Osteoblast (primary cell): ENCODE results near the gene GP1BA. TPM values are rescaled to one million over a fixed set of nuclear protein-coding genes. Genes with fewer than 3 reads are reported as not detected.

Experiments used
- DNase-seq: peaks from one replicate; pipeline ENCODE4 v3.0.0; 2011; ENCODE audit warnings: low spot score, mixed read lengths; ENCODE audit not compliant: insufficient read length; ENCODE audit errors: missing footprints
- H2AFZ ChIP-seq: 2 replicates; pipeline ENCODE4 v1.6.0; 2011; ENCODE audit warnings: mild to moderate bottlenecking, low read length
- H3K27ac ChIP-seq: 2 replicates; pipeline ENCODE4 v1.5.1; 2011; ENCODE audit warnings: mild to moderate bottlenecking, low read depth, low read length, moderate library complexity
- H3K27me3 ChIP-seq: 2 replicates; pipeline ENCODE4 v1.6.0; 2012; ENCODE audit warnings: mild to moderate bottlenecking, control low read depth, inconsistent platforms, low read length, moderate library complexity; ENCODE audit not compliant: insufficient read depth
- H3K36me3 ChIP-seq: 2 replicates; pipeline ENCODE4 v1.5.1; 2011; ENCODE audit warnings: mild to moderate bottlenecking, low read length, control low read depth, moderate library complexity; ENCODE audit not compliant: insufficient read depth
- H3K4me1 ChIP-seq: 2 replicates; pipeline ENCODE4 v1.5.1; 2011; ENCODE audit warnings: mild to moderate bottlenecking, low read length, control low read depth, moderate library complexity; ENCODE audit not compliant: insufficient read depth
- H3K4me2 ChIP-seq: 2 replicates; pipeline ENCODE4 v1.6.0; 2011; ENCODE audit warnings: mild to moderate bottlenecking, low read length; ENCODE audit not compliant: insufficient read depth
- H3K4me3 ChIP-seq: fragments of 200-600 bp; sonication (generic); 3 replicates; pipeline ENCODE4 v1.5.1; 2012; ENCODE audit warnings: mild to moderate bottlenecking, low read length, inconsistent platforms; ENCODE audit not compliant: insufficient read depth
- H3K79me2 ChIP-seq: 2 replicates; pipeline ENCODE4 v1.6.0; 2012; ENCODE audit warnings: mild to moderate bottlenecking, low read length, control low read depth, inconsistent platforms; ENCODE audit not compliant: insufficient read depth
- H3K9me3 ChIP-seq: 2 replicates; pipeline ENCODE4 v1.5.1; 2011; ENCODE audit warnings: low read depth, low read length, control low read depth
- H4K20me1 ChIP-seq: 2 replicates; pipeline ENCODE4 v1.6.0; 2012; ENCODE audit warnings: mild to moderate bottlenecking, low read length, control low read depth; ENCODE audit not compliant: insufficient read depth
- CTCF ChIP-seq: IDR thresholded peaks from 2 replicates; pipeline ENCODE4 v1.5.1; 2011; ENCODE audit warnings: mild to moderate bottlenecking, low read depth, low read length, moderate library complexity; ENCODE audit errors: extremely low read depth
- total RNA-seq: library from RNA; depleted of rRNA; stranded (reverse); fragments of >200 nt; gene quantifications from 2 replicates; pipeline ENCODE4 v1.2.3, GENCODE V29; 2012

Gene GP1BA
- total RNA-seq, 1 donor, result not detected

DNA sequence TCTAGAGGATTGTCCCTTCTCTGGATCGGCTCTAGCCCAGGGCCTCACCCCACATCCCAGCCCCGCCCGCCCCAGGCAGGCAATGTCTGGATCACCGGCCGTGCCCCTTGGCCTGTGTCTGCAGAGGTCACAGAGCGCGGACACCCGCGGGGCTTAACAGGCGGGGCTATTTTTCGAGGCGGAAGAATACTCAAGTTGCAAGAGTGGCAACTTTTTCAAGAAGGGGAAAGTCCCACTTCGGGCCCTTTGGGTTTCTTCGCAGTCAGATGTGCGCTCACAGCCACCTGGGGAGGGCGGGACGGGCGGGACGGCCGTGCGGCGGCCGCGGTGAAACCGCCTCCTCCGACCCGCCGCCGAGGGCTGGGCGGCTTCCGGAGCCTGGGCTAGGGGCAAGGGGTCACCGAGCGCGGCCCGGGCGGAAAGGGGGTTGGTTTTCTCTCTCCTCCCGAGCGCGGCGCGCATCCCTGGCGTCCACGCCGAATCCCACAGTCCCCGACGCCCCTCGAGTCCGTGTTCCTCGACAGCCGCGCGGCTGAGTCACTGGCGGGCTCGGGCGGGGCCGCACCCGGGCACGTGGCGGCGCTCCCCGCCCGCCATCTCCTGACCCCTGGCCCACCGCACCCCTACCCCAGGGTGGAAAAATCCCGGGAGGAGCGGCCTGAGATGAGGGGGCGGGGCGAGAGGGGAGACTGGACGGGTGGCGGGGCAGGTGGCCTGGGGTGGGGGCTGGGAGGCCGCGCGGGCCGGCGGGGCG is 17.4 kb downstream of the GP1BA start:
- peaks cover 34% of the 10 kb centered on the region for H4K20me1 ChIP-seq
- no peaks in the 10 kb centered on the region for H3K9me3 ChIP-seq
- no peak for TF ChIP-seq CTCF
- no peaks in the 10 kb centered on the region for H3K27me3 ChIP-seq
- H3K79me2 ChIP-seq, result peaks cover 38% of the 10 kb centered on the region
- H3K4me1 ChIP-seq, result peaks cover 54% of the 10 kb centered on the region
- H3K27ac ChIP-seq, result peak overlapping the region; percentile 72
- peak overlapping the region; percentile 96 for H3K4me3 ChIP-seq
- H2AFZ ChIP-seq, result peak overlapping the region; percentile 84
- peaks cover 23% of the 10 kb centered on the region for H3K36me3 ChIP-seq
- H3K4me2 ChIP-seq, result peak overlapping the region; percentile 97
- peak; percentile 94 for DNase-seq

- no peaks in the 10 kb centered on the region for H3K9me3 ChIP-seq
- H2AFZ ChIP-seq, result peak overlapping the region; percentile 68
- H3K36me3 ChIP-seq, result peaks cover 17% of the 10 kb centered on the region
- H3K4me3 ChIP-seq, result peak overlapping the region; percentile 96
- H3K4me2 ChIP-seq, result peak overlapping the region; percentile 68
- no peak for TF ChIP-seq CTCF
- H3K79me2 ChIP-seq, result peaks cover 31% of the 10 kb centered on the region
- peaks cover 47% of the 10 kb centered on the region for H3K4me1 ChIP-seq
- H3K27me3 ChIP-seq, result no peaks in the 10 kb centered on the region
- DNase-seq, result peak; percentile 94
- peak overlapping the region; percentile 17 for H3K27ac ChIP-seq
- peaks cover 27% of the 10 kb centered on the region for H4K20me1 ChIP-seq
Measured at GRCh38 chr17:4950075-4950745, 18.1 kb downstream of the GP1BA start.

DNA sequence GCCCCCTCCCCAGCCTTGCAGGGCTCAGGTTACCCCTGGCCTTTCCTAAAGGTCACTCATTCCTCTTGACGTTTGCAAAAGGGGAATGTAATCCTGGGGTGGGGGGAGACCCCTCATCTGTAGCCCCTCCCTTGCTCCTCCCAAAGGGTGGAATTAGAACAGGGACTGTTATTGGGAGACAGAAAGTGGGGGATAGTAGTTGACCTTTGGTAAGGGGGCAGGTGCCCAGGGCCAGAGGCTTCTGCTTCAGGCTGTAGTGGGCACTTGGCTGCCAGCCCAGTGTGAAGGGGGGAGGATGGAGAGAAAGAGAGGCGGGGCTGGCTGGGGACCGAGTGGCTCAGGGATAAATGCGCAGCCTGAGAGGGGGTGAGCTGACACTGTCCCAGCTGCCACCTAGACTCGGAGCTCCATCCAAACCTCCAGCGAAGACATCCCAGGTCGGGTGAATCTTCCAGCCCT is 18.7 kb downstream of the GP1BA start, which contains the start of gene ENO3:
Gene ENO3, plus strand, starts transcription at position 374 of the 459 bp plus-strand sequence. CDS start 711 bp downstream, outside the sequence.
- H4K20me1 ChIP-seq, result peaks cover 21% of the 10 kb centered on the region
- H3K36me3 ChIP-seq, result peaks cover 12% of the 10 kb centered on the region
- no peak for TF ChIP-seq CTCF
- H3K4me2 ChIP-seq, result peak within 1 kb of the TSS; percentile 68
- H3K9me3 ChIP-seq, result no peaks in the 10 kb centered on the region
- H3K27me3 ChIP-seq, result no peaks in the 10 kb centered on the region
- DNase-seq, result peak; percentile 58
- H3K79me2 ChIP-seq, result peaks cover 25% of the 10 kb centered on the region
- H3K4me3 ChIP-seq, result peak within 1 kb of the TSS; percentile 96
- H3K4me1 ChIP-seq, result peaks cover 41% of the 10 kb centered on the region
- peak within 1 kb of the TSS; percentile 17 for H3K27ac ChIP-seq
- peak within 1 kb of the TSS; percentile 68 for H2AFZ ChIP-seq

DNA sequence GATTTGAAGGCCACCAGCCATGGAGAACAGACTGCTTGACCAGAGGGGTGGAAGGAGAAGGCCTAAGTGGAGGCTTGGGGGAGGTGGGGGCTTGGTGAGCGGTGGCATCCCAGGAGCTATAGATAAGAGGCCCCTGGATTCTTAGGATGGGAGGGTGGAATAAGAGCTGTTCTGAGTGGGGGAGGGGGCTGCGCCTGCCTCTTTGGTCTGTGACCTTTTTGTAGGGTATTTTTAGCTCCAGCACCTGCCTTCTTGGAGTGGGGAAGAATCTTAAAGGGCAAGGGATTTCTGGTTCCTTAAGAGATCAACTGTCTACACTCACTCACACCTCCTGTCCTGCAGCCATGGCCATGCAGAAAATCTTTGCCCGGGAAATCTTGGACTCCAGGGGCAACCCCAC is 19.4 kb downstream of the GP1BA start:
- H3K4me3 ChIP-seq, result no peak overlapping the region
- no peak overlapping the region for H3K4me2 ChIP-seq
- H3K4me1 ChIP-seq, result peaks cover 34% of the 10 kb centered on the region

More for the DNA sequence above, 19.4 kb downstream of the GP1BA start:
- TF ChIP-seq CTCF, result no peak
- Histone ChIP-seq H3K27ac (no peak overlapping the region), H3K9me3 (no peaks in the 10 kb centered on the region), H3K27me3 (no peaks in the 10 kb centered on the region), H3K79me2 (peaks cover 18% of the 10 kb centered on the region), H2AFZ (no peak overlapping the region), H4K20me1 (peaks cover 14% of the 10 kb centered on the region), H3K36me3 (peaks cover 5% of the 10 kb centered on the region)
- DNase-seq, result peak; percentile 43
